CD4-positive, alpha-beta T cell treated with Interleukin-12 subunit alpha and Interleukin-12 subunit beta, for 1 hour (primary cell): ENCODE data around the gene CENPP.

Experiments used
- DNase-seq: peaks from one replicate; pipeline ENCODE4 v3.0.0-alpha.2; 2020

Gene CENPP

DNA sequence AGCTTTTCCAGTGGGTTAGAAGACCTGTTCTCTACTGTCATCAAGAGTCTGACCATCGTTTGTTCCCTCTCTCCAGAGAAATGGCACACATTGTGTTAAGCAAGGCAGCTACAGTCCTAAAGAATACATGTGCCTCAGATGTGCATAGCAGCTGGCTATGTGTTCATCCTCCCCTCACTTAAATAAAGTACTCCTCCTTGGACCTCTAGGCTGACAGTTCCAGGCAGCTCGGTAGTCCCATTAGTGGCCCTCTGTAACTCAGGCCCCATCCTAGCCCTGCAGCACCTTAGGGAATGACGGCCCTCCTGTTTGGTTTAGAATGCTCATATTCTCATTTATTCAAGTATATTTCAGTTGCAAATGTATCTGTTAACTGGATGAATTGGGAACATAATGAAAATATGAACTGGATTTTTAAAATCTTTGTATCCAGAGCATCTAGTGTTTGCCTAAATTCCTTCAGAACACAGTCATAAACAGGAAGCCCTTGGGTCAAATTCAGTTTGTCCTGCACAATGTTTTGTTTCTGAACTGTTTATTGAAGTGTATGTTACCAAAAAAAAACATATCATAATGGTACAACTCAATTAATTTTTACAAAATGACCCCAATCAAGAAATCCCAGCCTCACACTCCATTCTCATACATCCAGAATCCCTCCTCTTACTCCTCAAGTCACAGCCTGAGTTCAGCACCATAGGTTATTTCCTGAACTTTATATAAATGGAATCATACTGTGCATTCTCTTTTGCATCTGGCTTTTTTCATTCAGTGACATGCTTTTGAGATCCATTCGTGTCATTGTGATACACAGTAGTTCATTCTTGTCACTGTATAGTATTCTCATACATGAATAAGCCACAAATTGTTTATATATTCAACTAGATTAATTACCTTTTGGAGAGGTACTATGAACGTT, 158.1 kb downstream of the CENPP start:
- no peak for DNase-seq

DNA sequence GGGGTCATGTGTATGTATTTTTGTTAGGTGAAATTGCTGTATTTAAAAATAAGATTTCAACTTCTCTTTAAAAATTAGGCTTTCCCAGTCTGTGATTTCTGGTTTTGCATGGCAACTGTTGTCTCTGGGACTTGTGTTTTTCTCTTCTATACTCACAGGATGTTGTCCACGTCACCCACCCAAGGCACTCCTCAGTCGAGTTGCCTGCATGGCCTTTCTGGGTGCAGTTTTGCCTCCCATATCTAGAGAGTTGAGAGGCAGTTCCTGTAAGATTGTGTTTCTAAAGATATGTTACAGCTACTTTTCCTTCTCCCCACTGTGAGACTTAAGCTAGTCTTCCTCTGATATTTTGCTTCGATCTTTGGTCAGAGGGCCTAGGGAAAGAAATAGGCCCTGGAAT, 158.8 kb downstream of the CENPP start:
- no peak for DNase-seq

DNA sequence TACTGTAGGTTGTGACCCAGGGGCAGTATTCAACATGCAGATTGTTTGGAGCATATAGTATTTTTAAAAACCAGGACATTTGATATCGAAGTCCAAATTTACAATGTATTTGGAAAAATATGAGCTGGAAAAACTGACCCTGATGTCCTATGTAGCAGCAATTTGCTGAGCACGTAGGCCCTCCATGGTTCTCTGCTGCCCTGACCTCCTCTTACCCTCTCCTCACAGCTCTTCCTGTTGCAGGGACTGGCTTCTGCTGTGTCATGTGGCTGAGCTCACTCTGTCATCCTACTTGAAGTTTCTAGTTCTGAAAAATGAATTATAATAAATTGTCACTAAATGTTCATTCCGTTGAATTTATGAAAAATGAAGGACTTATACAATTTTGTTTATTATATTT, 160.6 kb downstream of the CENPP start:
- DNase-seq: no peak

DNA sequence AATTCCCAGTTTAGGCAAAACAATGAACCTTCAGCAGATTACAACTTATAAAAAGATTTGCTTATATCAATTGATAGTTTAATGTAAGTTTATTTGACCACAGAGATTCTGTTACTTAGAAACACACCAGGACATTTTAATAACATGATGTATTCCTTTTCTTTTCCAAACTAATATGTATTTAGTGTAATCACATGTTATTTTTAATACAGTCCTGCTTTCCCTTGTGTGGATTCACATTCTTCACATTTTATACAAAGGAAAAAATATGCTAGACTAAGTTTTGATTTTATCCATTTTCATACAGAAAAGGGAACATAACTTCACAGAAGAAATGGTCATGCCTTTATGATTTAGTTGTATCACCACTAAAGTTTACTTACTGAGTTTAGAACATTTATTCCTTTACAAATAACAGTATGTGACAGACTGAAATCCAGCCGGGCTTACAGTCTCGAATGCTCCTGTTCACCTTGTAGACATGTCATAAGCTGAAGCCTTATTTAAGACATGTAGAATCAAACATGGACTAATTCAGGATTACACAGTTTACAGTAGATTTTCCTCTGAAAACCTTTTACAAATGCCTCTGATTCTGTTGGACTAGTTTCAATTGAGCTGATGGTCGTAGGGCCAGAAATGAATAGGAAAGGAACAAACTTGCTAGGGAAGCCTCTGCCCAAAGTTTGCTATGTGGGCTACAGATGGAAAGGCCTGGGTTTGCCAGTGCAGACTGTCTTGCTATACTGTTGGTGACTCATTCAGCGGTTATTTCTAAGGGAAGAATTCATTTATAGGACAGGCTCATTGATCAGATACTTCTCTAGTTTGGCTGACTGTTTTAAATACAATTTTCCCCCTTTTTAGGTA, 163.2 kb downstream of the CENPP start:
- no peak for DNase-seq

DNA sequence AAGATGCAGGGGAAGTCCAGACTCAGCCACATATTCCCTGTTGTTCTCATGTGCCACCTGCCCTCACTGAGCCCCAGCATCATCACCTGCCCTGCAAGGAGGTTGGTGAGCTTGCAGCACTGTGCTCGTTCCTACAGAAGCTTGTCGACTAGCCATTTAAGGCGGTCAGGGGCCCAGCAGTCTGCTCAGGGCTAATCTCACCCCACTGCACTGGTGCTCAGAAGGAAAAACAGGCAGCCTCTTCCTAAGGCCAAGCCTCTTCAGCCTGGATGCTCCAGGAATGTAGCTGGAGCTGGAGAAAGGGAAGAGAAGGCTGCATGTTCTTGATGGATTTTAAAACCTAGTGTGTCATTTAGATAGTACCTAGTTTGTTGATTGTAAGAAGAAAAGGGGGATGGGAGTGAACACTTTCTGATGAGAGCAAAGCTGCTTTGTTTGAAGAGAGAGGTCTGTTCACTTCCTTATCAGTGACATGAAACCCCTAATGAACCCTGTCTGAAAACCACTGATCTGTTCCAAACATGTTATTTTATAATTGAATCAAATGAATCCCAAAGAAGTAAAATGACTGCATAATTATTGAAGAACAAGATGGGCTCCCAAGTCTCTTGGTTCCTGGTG, 167.1 kb downstream of the CENPP start:
- no peak for DNase-seq

DNA sequence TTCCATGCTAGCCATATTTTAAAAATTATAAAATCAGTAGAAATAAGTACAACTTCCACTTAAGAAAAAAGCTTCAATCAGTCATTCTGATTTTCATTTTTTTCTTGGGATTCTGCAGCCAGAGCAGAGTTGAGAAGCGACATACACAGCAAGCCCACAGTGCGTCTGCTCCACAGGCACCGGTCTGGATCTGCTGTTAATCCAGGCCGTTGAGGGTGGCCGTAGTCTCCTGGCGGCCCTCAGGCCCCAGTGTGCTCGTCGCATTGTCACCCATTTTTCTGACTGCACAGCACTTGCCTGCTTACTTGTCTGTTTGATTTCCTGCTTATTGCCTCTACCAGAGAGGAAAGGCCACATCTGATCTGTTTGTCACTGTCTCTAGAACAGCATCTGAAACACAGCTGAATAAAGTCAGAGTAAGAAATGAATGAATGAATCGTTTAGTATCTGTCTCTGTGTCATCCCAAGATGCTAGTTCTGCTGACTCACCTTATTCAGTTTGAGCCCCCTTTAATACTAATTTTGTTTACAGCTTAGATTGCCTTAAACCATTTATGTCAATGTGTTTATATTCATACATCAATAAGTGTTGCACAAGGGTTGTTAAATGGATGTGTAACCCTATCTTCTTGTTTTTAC, 168.1 kb downstream of the CENPP start:
- DNase-seq: no peak

DNA sequence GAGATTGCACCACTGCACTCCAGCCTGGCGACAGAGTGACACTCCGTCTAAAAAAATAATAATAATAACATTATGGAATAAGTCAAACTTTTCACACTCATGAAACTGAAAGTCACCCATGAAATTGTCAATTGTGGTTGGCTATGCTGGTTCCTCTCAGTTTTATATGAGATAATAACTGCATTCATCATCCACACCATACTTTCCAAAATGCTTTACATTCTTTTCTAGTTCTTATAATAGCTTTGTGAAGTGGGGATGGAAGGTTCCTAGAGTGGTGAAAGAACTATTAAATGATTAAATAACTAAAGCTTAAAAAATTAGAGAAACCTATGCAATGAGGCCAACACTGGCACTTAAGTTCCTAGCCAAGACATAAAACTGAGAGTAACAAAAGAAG, 169.1 kb downstream of the CENPP start:
- no peak for DNase-seq

DNA sequence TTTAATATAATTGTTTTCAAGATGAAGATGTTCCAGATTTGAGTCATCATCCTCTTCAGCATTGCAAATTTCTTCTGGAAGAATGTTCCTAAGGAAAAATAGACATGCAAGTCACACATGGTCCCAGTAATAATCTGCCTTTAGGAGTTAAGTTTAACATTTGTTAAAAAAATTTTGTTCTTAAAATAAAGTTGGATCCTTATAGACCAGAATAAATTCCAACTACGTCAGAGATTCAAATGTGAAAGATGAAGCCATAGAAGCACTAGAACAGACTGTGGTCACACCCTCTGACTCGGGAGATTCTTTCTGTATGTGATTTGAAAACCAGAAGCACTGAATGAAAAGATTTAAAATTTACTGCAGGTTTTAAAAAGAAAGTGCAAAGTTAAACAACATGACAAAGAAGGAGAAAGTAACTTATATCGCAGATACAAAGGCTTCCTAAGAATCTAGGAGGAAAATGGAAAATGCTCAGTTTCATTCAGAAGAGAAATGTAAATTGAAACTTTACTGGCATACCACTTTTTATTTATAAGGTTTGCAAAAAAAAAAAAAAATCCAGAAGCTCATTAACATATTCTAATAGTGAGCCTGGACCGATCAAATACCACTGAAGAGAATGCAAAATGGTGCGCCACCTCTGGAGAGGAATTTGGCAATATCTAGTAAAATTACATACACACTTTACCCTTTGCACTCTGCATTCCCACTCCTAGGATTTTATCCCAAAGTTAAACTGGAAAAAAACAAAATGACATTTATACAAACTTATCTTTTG, 170.8 kb downstream of the CENPP start:
- no peak for DNase-seq

DNA sequence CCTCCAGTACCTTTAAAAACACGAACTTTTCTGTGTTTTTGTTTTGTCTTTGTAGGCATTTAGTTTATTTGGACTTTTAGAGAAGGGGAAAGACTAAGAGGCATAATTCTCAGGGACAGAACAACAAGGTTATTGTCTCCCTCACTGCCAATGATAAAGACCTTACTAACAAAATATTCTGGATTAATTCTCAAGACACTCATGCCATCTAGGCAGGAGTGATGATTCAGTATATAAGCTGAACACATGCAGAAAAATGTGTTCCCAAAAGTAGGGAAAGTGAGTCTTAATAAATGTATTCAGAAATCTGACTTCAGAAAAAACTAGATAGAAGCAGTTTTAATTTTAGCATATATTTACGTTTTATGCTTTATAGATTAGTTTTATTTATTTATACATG, 173.9 kb downstream of the CENPP start:
- no peak for DNase-seq

DNA sequence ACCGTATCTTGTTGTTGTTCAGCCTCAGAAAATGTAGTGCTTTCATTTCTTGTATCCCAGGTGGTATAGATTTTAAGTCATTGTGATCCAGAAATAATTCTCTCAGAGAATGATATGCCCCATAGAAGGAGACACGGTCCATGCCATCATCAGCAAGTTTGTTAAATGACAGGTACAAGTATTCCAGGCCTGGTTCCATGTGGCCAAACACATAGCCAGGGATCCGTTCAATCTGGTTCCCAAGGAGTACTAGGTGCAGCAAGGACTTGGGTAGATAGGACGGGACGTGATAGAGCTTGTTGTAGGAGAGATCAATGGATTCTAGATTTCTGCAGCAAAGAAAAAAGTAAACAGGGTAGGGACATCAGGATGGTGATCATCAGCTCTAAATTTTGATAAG, 175.0 kb downstream of the CENPP start:
- no peak for DNase-seq

DNA sequence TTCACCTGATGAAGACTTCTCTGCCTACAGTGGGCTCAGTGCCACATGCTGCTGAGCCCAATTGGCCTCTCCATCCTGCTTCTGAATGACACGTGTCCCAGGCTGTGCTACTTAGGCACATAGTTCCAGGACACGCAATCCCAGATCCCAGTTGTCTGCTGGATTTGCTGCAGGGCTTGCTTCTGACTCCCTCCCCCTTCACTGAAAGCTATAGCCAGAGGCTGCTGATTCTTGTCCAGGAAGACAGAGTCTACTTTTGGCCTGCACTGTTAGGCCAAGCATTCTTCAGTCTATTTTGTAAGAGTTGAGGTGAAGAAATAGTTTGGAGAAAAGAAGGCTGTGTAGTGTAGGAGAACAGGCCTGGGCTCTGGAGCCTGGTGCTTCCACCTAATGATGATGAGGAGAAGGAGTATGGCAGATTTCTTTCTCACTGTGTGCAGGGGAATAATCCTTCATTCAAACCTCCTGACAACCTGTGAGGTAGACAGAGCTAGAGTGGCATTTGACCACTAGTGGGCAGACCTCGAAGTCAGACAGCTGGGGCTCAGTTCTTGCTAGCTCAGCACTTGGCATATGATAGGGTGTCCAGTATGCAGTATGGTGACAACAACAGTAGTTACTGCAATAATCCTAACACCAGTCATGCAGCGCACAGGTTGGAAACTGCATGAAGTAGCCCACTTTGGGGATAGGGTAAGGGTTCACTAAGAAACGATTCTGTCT, 176.1 kb downstream of the CENPP start:
- no peak for DNase-seq

DNA sequence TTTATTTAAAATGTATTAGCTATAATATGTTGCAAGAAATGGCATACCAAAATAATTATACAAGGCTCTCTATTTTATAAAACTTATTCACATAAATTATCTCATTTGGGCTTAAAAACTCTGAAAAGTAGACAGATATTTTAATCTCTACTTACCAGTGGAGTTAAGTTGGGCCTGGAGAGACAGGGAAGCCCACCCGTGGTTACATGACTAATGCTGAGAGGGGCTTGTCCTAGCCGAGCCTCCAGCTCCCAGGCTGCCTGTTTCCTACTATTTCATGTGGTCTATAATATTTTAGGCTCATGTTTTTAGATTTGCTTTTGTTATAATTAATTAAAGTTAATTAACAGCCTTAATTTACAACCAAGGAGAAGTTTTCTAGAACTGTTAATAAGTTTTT, 177.4 kb downstream of the CENPP start:
- DNase-seq: no peak

DNA sequence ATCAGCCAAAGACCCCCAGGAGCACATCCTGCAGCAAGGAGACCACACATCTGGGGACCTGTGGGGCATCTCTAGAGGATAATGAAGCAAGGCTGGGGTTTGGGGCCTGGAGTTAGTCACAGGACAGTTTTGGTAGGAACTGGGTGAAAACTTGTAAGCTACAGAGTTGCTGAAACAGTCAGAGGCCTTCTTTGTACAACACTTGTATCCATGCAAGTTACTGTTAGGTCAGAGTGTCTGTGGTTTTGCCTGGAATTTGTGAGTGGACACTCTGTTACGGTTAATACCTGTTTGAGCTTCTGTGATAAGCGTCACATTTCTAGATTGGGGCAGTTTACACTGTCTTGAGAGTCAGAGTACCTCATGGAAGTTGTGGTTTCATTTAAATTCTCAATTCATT, 179.1 kb downstream of the CENPP start:
- DNase-seq: no peak

DNA sequence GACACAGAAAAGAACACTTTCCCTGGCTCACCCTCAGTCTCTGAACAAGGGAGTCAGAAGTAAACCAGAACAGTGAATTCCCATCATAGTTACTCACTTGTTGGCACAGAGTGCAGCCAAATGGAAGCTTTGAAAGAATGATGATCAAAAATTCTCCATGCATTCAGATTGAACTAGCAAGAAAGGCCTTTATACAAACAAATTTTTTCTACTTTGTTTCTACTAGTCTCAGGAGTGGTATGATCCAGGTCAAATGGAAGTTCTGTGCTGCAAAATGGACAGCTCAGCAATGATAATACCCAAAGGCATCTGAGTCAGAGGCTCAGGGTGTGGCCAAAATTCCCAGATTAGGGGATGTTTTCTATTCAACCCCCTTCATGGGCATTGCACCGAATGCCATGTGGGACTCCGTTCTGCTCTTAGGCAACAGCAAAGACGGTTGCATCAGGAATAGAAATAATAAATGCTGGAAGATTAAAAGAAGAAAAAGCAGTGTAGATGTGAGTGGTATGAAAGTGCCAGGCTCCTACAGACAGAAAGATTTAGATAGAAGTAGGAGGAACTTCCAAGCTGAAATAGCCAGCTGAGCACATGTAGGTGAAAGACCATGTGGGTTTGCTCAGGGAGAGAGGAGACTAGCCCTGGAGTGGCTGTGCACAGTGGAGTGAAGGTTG, 180.6 kb downstream of the CENPP start:
- DNase-seq: no peak

DNA sequence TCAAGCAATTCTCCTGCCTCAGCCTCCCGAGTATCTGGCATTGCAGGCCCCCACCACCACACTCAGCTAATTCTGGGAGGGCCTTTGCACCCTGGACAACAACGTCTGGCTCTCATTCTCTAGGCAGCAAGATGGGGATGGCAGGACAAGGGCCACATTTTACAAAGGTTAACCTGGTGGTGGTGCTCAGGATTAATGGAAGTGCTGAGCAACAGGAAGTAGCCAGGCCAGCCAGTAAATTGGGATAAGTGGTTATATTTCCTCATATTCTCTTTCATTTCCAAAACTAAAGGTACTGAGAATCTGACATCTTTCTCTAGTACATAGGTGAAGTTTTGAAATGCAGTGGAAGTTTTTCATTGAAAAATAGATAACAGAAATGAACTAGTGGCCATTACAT, 181.3 kb downstream of the CENPP start:
- no peak for DNase-seq

DNA sequence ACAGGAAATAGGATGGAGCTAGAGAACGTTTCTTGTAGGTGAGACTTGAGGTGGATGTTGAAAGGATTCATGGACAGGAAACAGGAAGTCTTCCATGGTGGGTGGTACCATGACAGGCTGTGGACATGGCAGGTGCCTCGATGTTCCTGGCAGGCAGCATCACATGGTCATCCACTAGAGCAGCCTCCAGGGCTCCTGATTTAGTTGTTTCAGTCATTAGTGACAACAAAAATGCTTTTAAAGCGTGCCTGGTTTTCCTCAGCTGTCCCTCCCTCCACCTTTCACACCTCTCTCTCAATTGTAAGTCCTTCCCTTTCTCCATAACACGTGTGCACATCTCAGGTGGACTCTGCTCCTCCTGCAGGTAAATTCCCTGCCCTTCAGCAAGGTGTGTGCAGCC, 181.7 kb downstream of the CENPP start:
- no peak for DNase-seq

DNA sequence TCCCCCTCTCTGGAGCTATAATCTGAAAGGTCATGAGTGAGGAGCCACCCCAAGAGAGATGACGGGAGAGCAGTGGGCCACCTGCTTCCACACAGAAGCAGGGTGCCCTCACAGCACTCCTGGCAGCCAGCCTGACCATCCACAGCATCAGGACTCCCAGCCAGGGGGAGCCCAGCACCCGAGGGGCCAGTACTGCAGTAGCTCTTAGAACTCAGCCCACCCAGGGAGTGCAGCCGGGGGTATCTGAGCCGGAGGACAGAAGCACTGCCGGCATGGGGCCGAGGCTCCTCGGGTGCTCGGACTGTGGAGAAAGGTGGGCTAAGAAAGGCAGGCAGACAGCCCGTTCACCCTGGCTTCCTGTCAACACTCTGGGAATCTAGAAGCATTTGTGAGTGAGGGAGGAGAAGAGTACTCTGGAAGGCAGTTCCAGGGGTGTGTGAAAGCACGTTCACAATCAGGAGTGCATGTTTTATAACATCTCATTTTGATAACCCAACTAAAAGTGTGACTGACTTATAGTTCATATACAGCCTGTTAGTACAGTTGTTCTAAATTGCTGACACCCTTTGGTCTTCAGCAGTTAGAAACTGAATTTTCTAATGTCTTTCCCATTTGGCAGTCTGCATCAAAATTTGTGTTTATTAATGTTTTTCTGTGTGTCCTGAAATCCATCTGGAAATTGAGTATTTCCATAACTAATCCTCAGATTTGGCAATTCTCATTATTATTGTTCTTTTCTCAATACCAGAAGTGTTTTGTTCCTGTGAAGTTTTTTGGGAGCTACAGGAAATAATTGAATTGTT, 182.5 kb downstream of the CENPP start:
- DNase-seq: no peak

DNA sequence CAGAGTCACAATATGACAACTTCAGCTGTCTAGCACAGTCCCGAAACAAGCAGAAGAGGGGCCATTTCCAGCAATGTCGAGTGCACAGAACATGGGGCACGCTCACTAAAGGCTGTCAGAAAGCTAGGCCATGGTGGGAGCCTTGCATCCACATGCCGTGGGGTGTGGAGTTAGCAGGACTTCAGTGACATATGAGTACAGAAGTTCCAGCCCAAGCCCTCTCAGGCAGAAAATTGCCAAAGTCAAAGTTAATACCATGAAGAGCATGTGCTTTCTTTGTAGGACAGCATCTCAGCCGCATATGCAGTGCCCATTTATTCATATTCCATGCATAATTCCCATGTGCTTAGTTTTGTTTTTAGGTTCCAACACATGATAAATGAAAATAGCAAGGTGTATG, 183.3 kb downstream of the CENPP start:
- DNase-seq: no peak

DNA sequence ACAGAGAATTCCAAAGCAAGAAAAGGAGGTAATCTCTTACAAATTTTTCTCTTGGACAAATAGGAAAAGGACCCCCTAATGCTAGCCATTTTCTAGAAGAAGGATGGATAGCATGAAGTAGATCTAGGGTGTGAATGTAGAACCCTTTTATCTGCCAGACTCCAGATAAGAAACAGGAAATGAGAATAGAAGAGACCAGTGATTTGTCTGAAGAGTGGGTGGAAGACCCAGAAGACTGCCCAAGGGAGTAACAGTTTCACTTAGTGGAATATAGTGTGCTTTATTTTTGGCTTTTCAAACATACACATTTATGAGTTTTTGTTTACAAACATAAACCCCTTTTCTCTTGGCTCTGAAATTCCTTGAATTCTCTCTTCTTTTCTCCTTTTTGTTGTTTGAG, 185.0 kb downstream of the CENPP start:
- no peak for DNase-seq

DNA sequence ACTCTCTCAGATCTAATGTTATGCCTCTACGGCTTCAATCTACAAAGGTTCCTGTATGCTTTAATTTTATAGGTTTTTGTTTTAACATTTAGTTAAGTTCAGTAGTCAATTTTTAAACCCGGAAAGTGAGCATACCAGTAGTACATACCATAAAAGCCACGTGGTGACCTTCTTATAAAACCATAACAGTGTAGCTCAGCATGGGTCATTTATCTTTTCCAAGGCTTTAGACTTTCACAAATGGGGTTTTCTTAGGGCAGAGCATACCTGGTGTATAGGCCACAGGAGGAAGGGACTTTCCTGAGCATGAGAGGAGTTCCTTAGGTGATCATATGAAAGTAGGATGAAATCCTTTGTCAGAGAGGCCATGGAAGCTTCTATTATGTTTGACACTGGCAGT, 186.9 kb downstream of the CENPP start:
- no peak for DNase-seq
